Stomach smooth muscle (tissue), 2 donors: ENCODE measurements around the gene NR2F1-AS1.

Experiments used
- H3K27ac ChIP-seq: one replicate; pipeline ENCODE4 v1.7.0; 2013; ENCODE audit warnings: mild to moderate bottlenecking, low read length, inconsistent platforms
- H3K27me3 ChIP-seq, 2 donors: one replicate each; pipeline ENCODE4 v1.7.0; 2013; ENCODE audit warnings: low read length in 2 of 2; ENCODE audit not compliant: insufficient read depth in 2 of 2, control insufficient read depth in 1 of 2
- H3K36me3 ChIP-seq, 2 donors: one replicate each; pipeline ENCODE4 v1.7.0; 2013; ENCODE audit warnings: low read length in 2 of 2; ENCODE audit not compliant: control insufficient read depth in 2 of 2, insufficient read depth in 2 of 2
- H3K4me1 ChIP-seq: one replicate; pipeline ENCODE4 v1.7.0; 2013; ENCODE audit warnings: low read length; ENCODE audit not compliant: control insufficient read depth, insufficient read depth
- H3K4me3 ChIP-seq, 2 donors: one replicate each; pipeline ENCODE4 v1.7.0; 2013; ENCODE audit warnings: low read length in 2 of 2
- H3K9ac ChIP-seq, 2 donors: one replicate each; pipeline ENCODE4 v1.7.0; 2013; ENCODE audit warnings: low read length in 2 of 2, mild to moderate bottlenecking in 1 of 2
- H3K9me3 ChIP-seq, 2 donors: one replicate each; pipeline ENCODE4 v1.7.0; 2013; ENCODE audit warnings: low read length in 2 of 2; ENCODE audit not compliant: control insufficient read depth in 2 of 2
- donor health status: healthy.
- donor health status: Pancreatic carcinoma.

The NR2F1-AS1 gene

DNA sequence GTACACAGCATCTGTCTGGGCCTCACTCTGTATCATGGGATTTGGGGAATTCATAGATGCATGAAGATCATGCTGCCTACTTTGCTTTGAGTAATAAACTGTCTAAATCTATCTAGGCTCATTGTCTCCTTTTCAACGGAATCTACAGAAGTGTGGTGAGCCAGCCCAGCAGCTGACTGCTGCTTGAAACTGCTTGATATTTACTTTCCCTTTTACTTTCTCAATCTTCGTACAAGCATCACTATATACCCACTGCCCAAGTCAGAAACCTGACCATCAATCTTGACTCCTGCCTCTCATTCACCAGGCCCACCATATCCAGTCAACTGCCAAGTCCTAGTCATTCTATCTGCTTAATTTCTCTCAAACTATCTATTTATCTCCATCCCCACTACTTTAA, 142.9 kb downstream of the NR2F1-AS1 start:
- Histone ChIP-seq H3K4me1 (no peaks in the 10 kb centered on the region), H3K36me3 (no peaks in the 10 kb centered on the region)

DNA sequence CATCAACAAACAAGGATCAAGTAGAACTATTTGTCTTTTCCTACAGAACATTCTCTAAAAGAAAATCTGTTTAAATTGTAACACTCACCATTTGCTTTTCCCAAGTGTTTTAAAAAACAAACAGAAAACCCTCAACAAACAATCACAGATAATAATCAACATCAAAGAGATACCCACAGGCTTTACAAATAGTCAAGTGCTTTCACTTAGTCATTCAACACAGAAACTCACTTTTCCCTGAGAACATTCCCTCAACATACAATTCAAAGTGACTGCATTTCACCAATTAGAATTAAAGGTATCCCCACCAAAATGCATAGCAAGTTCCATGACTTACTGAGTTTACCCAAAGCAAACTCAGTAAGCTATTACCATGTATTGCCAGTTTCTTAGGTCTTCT, 144.9 kb downstream of the NR2F1-AS1 start:
- H3K27me3 ChIP-seq, result no peaks in the 10 kb centered on the region
- no peak overlapping the region for H3K27ac ChIP-seq
- H3K4me1 ChIP-seq, result no peaks in the 10 kb centered on the region
- H3K9me3 ChIP-seq, result no peaks in the 10 kb centered on the region
- H3K9ac ChIP-seq, result no peak overlapping the region
- no peaks in the 10 kb centered on the region for H3K36me3 ChIP-seq
- H3K4me3 ChIP-seq, result no peak overlapping the region

More for the DNA sequence above, 142.9 kb downstream of the NR2F1-AS1 start:
- H3K9ac ChIP-seq, result no peak overlapping the region
- no peaks in the 10 kb centered on the region for H3K27me3 ChIP-seq
- H3K9me3 ChIP-seq, result peaks cover 0 to 3% of the 10 kb centered on the region in 2 donors
- H3K27ac ChIP-seq, result no peak overlapping the region
- H3K4me3 ChIP-seq, result no peak overlapping the region

DNA sequence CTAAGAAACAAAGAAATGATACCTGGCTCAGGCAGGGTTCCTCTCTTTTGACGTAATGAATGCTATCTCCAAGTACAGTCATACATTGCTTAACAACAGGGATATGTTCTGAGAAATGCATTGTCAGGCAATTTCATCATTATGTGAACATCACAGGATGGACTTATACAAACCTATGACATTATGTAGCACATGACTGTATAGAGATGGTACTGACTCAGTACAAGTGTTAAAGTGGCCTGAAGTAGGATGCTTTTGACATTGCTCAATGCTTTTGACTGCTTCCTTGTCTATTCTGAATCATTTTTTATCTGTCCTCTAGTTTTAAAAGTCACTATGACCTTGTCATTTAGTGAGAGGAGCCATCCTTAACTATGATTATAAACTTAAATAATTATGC, 147.6 kb downstream of the NR2F1-AS1 start:
- no peaks in the 10 kb centered on the region for H3K36me3 ChIP-seq
- H3K9me3 ChIP-seq, result no peaks in the 10 kb centered on the region
- no peak overlapping the region for H3K9ac ChIP-seq
- no peaks in the 10 kb centered on the region for H3K27me3 ChIP-seq
- H3K27ac ChIP-seq, result no peak overlapping the region
- H3K4me3 ChIP-seq, result no peak overlapping the region
- H3K4me1 ChIP-seq, result no peaks in the 10 kb centered on the region

DNA sequence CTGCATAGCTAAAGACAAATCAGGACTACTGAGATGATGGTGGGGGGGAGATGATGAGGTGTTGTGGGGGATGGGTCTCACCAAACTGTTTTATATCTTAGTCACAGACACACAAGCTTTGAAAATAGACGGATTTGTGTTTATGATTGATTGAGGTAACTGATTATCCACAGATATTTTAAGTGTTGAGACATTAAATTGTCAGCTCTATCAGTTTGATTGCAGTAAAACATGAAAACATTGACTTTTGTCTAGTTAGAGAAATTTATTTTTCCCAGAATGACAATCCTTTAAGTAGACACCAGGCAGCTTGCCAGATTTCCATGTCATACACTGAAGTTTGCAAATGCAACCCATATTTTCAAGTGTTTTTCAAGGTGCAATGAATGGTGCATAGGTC, 149.8 kb downstream of the NR2F1-AS1 start:
- H3K9me3 ChIP-seq, result no peaks in the 10 kb centered on the region
- no peak overlapping the region for H3K27ac ChIP-seq
- no peak overlapping the region for H3K4me3 ChIP-seq
- no peak overlapping the region for H3K9ac ChIP-seq
- no peaks in the 10 kb centered on the region for H3K27me3 ChIP-seq
- H3K4me1 ChIP-seq, result peaks cover 3% of the 10 kb centered on the region
- no peaks in the 10 kb centered on the region for H3K36me3 ChIP-seq

DNA sequence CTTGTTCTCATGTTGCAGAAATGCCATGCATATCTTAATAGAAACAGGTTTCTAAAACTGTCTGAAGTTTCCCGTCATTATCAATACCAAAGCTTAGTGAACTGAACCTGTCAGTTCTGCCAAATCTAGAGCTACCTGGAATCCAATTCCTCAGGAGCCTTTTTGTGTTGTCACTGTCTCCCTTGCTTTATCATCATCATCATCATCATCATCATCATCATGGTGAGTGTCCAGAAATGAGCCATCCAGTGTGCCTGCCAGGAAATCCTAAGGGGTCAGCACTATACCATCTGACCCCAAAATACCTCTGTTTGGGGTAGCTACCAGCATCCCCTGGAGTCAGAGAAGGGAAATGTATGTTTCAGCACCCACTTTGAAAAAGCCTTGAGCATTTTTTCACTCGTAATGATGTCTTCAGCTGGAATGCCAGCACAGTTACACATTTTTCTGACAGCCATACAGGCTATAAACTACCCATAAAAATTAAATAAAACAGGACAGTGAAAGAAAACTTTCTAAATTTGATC, 150.3 kb downstream of the NR2F1-AS1 start:
- no peaks in the 10 kb centered on the region for H3K9me3 ChIP-seq
- no peaks in the 10 kb centered on the region for H3K36me3 ChIP-seq
- no peak overlapping the region for H3K4me3 ChIP-seq
- peaks cover 5% of the 10 kb centered on the region for H3K4me1 ChIP-seq
- H3K27me3 ChIP-seq, result no peaks in the 10 kb centered on the region
- no peak overlapping the region for H3K9ac ChIP-seq
- H3K27ac ChIP-seq, result no peak overlapping the region

DNA sequence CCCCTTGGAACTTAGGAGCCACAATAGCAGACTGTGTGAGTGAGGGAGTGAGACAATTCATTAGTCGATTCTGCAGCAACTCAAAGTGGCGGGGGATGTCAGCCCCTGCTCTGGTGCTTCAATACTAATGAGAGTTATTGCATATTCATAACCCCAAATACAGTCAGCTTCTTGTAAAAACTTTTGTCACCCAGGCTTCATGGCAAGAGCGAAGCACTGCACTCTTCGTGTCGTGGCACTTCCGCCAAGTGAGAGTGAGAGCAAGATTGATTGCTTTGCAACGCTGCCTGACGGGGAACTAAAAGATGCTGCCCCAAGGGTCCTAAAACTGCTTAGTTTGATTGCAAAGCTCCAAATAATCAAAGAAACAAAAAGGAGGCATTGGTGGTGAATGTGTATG, 150.9 kb downstream of the NR2F1-AS1 start:
- Histone ChIP-seq H3K9ac (no peak overlapping the region), H3K27ac (no peak overlapping the region), H3K4me3 (no peak overlapping the region), H3K36me3 (no peaks in the 10 kb centered on the region), H3K4me1 (peaks cover 5% of the 10 kb centered on the region), H3K27me3 (no peaks in the 10 kb centered on the region), H3K9me3 (no peaks in the 10 kb centered on the region)

DNA sequence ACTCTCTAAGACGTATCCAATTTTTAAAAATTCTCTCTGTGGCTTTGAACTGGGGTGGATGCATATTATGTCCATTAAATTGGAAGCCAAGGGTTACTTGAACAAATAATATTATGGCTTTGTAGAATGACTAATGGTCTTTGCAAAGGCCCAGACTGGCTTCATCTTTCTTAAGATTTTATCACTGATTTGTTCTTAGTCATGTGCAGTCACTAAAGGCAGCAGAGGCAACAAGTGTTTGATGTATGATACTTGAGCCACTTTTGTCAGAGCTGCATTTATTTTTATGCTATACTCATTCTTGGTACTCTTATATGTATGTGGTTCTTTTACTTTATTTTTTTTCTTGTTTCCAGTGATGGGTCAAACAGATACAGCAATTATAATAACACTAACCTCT, 152.2 kb downstream of the NR2F1-AS1 start:
- Histone ChIP-seq H3K27me3 (no peaks in the 10 kb centered on the region), H3K9ac (no peak overlapping the region), H3K9me3 (no peaks in the 10 kb centered on the region), H3K27ac (no peak overlapping the region), H3K36me3 (no peaks in the 10 kb centered on the region), H3K4me3 (no peak overlapping the region), H3K4me1 (peaks cover 5% of the 10 kb centered on the region)

DNA sequence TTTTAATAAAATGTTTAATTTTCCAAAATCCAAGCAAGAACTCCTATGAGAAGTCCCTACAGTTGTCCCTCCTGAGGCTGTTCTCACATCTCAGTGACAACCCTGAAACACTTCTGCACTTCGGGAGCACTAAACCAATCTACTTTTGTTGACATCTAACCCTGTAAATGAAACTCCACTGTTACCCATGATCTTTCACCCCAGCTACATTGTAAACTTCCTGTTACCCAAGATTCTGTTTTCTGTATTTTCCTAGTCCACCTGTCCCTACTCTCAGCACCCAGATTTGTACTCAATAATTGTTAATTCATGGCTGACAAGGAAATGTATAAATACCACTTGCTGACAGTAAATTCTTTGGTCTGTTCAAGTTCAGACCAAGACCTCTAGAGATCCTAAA, 153.7 kb downstream of the NR2F1-AS1 start:
- Histone ChIP-seq H3K4me1 (peaks cover 10% of the 10 kb centered on the region), H3K27ac (no peak overlapping the region), H3K36me3 (no peaks in the 10 kb centered on the region), H3K4me3 (no peak overlapping the region), H3K9ac (no peak overlapping the region), H3K9me3 (no peaks in the 10 kb centered on the region), H3K27me3 (no peaks in the 10 kb centered on the region)

DNA sequence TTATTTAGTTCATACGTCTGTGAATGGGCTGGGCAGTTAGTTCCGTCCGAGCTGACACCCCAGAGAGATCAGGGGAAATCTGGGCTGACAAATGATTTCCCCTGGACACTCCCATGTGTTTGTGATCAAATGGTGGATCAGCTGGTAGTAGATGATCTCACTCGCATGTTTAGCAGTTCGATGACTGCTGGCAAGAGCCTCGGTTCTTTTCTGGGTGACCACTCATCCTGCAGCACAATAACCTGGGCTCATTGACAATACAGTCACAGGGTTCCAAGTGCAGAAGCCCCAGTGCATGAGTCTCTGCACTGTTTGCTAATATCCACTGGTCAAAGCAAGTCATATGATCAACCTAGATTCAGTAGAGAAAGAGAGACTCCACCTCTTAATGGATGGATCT, 155.9 kb downstream of the NR2F1-AS1 start:
- Histone ChIP-seq H3K9ac (no peak overlapping the region), H3K27ac (no peak overlapping the region), H3K36me3 (no peaks in the 10 kb centered on the region), H3K4me1 (peaks cover 13% of the 10 kb centered on the region), H3K9me3 (no peaks in the 10 kb centered on the region), H3K4me3 (no peak overlapping the region), H3K27me3 (no peaks in the 10 kb centered on the region)

DNA sequence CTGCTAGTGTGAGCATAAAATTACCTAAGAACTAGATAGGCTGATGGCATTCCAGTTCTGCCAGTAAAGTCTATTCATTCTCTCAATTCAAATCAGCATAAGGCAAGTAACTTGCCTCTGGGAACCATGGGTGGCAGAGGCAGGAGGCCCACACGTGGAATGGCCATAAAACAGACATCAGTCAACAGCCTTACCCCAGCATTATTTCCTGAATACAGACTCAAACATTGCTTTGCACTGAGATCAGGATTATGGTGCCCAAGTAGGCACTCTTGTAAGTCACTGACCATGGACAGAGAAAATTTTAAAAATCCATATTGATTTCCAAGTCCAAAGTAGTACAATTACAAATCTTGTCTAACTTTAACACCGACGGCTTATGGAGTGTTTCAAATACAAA, 157.7 kb downstream of the NR2F1-AS1 start:
- H3K4me1 ChIP-seq, result peaks cover 13% of the 10 kb centered on the region

DNA sequence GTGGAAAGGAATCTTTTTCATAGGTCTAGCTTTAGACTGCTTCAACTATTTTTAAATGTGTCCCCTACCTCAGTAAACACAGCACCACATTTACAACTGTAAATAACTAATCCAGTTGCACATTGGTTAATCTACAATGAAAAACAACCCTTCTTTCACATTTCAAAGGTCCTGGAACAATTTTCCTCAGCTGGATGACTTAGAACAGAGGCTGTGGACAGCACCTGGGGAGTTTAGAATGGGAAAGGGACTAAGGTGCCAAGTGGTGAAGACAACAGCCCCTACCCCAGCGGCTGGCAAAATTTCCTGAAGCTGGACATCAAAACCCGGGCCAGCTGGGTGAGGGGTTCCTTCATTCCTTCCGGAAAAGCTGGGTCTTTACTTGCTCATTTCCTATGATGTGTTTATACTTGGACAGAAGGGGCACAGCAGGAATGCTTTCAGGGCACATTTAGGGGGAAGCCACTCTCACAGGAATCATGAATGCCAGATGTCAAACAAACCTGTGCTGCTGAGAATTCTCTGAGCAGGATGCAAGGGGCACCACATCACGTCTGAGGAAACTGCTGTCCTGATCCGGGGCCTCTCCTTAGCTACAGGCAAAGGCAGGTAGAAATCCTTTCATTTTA, 158.3 kb downstream of the NR2F1-AS1 start:
- Histone ChIP-seq H3K4me1 (peaks cover 13% of the 10 kb centered on the region), H3K9me3 (no peaks in the 10 kb centered on the region), H3K27ac (no peak overlapping the region), H3K4me3 (no peak overlapping the region), H3K27me3 (no peaks in the 10 kb centered on the region), H3K36me3 (no peaks in the 10 kb centered on the region), H3K9ac (no peak overlapping the region)

More for the DNA sequence above, 157.7 kb downstream of the NR2F1-AS1 start:
- no peaks in the 10 kb centered on the region for H3K27me3 ChIP-seq
- no peaks in the 10 kb centered on the region for H3K9me3 ChIP-seq
- H3K9ac ChIP-seq, result no peak overlapping the region
- no peaks in the 10 kb centered on the region for H3K36me3 ChIP-seq
- H3K27ac ChIP-seq, result no peak overlapping the region
- no peak overlapping the region for H3K4me3 ChIP-seq
